Choroid plexus epithelial cell (primary cell): ENCODE results near the gene MROH7.

Experiments
- DNase-seq: peaks from one replicate; pipeline ENCODE4 v3.0.0-alpha.2; 2010; ENCODE audit warnings: low read depth
- H3K4me3 ChIP-seq: 2 replicates; pipeline ENCODE4 v1.5.1; 2011; ENCODE audit warnings: low read depth, mild to moderate bottlenecking, control low read depth, low read length, moderate library complexity
- CTCF ChIP-seq: conservative IDR thresholded peaks from 2 replicates; pipeline ENCODE4 v1.5.1; 2011; ENCODE audit warnings: low read depth, mild to moderate bottlenecking, control low read depth, inconsistent platforms, low read length, moderate library complexity

Gene MROH7

DNA sequence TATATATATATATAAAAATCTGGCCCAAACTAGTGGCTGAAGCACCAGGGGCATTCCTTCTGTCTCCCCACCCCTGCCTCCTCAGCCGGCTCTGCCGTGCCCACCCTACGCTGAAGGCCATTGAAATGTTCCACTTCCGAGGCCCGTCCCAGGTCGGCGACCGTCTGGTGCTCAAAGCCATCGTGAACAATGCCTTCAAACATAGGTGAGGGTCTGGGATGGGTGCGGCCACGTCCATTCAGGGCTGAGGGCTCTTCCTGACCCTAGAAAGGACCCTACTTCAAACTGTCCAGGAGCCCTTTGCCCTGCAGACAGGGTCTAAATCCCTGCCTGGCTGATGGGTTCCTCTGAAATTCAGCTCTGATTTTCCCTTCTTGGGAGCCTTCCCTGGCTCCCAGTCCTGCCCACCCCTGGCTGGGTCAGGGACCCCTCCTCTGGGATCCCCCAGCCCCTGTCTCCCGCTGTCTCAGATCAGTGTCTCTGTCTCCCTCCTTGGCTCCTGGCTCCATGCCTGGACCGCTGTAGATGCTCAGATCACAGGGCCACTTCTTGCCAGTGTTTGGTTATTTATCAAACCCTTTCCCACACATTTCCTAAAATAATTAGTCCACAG, 42.3 kb upstream of the MROH7 start:
- no peak for DNase-seq
- H3K4me3 ChIP-seq = no peak overlapping the region
- no peak for TF ChIP-seq CTCF

GRCh38 chr1:54600947-54601721, 40.5 kb upstream of the MROH7 start:
- no peak for TF ChIP-seq CTCF
- no peak for DNase-seq
- no peak overlapping the region for H3K4me3 ChIP-seq

DNA sequence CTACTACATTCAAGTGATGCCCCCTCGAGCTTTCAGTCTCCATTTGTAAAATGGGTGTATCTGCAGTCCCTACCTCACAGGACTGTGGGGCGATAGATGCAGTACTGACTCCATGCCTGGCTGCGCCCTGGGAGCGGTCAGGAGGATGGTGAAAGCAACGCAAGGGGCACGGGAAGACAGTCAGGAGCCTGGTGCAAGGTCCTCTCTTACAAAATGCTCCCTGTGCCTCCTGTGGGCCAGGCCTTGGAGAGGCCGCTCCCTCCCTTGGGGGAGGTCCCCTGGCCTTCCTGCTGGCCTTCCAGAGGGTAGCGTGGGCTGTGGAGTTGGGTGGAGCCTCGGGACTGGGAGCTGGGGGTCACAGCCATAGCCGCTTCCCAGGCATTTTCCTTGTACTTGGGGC, 39.9 kb upstream of the MROH7 start:
- no peak for DNase-seq
- no peak for TF ChIP-seq CTCF
- no peak overlapping the region for H3K4me3 ChIP-seq

GRCh38 chr1:54602554-54602953, 39.0 kb upstream of the MROH7 start:
- no peak for DNase-seq
- H3K4me3 ChIP-seq = no peak overlapping the region
- TF ChIP-seq CTCF = no peak

GRCh38 chr1:54603241-54603640, 38.3 kb upstream of the MROH7 start:
- TF ChIP-seq CTCF = no peak
- DNase-seq = no peak
- no peak overlapping the region for H3K4me3 ChIP-seq

GRCh38 chr1:54604051-54604450, 37.5 kb upstream of the MROH7 start:
- no peak for TF ChIP-seq CTCF
- no peak overlapping the region for H3K4me3 ChIP-seq
- no peak for DNase-seq
